ENCODE measurements around the gene GPR12. TPM values are rescaled to one million over a fixed set of nuclear protein-coding genes. Genes with fewer than 3 reads are reported as not detected.

The GPR12 gene
- total RNA-seq, 4 donors from 2014 or later = 3.9 to 16.6 (median 6.8) TPM

- TF ChIP-seq POLR2AphosphoS5 (IDR thresholded peaks at IDR 0.05) = no peak
- TF ChIP-seq CTCF (IDR thresholded peaks at IDR 0.05) = no peak
- no peak for TF ChIP-seq EP300 (IDR thresholded peaks at IDR 0.05)
- TF ChIP-seq POLR2A (IDR thresholded peaks at IDR 0.05) = no peak
- DNase-seq (ENCODE audit: low spot score in 2 of 2) = no peak
- Histone ChIP-seq H3K9me3 (no peaks in the 10 kb centered on the region), H3K36me3 (no peaks in the 10 kb centered on the region), H3K4me3 (no peak overlapping the region), H3K4me1 (peaks cover 15% of the 10 kb centered on the region), H3K27me3 (peaks cover 64% of the 10 kb centered on the region), H3K27ac (no peak overlapping the region)
- 81% methylated on average over 18 of the region's 18 CpGs for WGBS
Measured at GRCh38 chr13:26758496-26759157, 2.0 kb downstream of the GPR12 start.

GRCh38 chr13:26756961-26757360 is 3.6 kb downstream of the GPR12 start:
- Histone ChIP-seq H3K27me3 (peaks cover 53% of the 10 kb centered on the region), H3K9me3 (no peaks in the 10 kb centered on the region), H3K4me1 (peaks cover 15% of the 10 kb centered on the region), H3K4me3 (no peak overlapping the region), H3K27ac (no peak overlapping the region), H3K36me3 (no peaks in the 10 kb centered on the region)
- DNase-seq (ENCODE audit: low spot score in 2 of 2) = no peak
- TF ChIP-seq CTCF (IDR thresholded peaks at IDR 0.05) = no peak
- no peak for TF ChIP-seq EP300 (IDR thresholded peaks at IDR 0.05)
- TF ChIP-seq POLR2A (IDR thresholded peaks at IDR 0.05) = no peak
- TF ChIP-seq POLR2AphosphoS5 (IDR thresholded peaks at IDR 0.05) = no peak
- 48% methylated on average over 3 of the region's 3 CpGs for WGBS

- Histone ChIP-seq H3K27me3 (peaks cover 16% of the 10 kb centered on the region), H3K4me1 (no peaks in the 10 kb centered on the region), H3K9me3 (no peaks in the 10 kb centered on the region), H3K27ac (no peak overlapping the region), H3K36me3 (no peaks in the 10 kb centered on the region), H3K4me3 (no peak overlapping the region)
- TF ChIP-seq EP300 (IDR thresholded peaks at IDR 0.05) = no peak
- no peak for TF ChIP-seq POLR2AphosphoS5 (IDR thresholded peaks at IDR 0.05)
- no peak for TF ChIP-seq POLR2A (IDR thresholded peaks at IDR 0.05)
- no peak for TF ChIP-seq CTCF (IDR thresholded peaks at IDR 0.05)
- no peak for DNase-seq (ENCODE audit: low spot score in 2 of 2)
- WGBS = 72% methylated on average over 2 of the region's 2 CpGs
Measured at GRCh38 chr13:26752671-26753070, 7.9 kb downstream of the GPR12 start.

GRCh38 chr13:26749905-26750304 is 10.7 kb downstream of the GPR12 start:
- Histone ChIP-seq H3K4me1 (no peaks in the 10 kb centered on the region), H3K36me3 (no peaks in the 10 kb centered on the region), H3K27ac (no peak overlapping the region), H3K9me3 (no peaks in the 10 kb centered on the region), H3K27me3 (peaks cover 8% of the 10 kb centered on the region), H3K4me3 (no peak overlapping the region)
- DNase-seq (ENCODE audit: low spot score in 2 of 2) = no peak
- TF ChIP-seq POLR2AphosphoS5 (IDR thresholded peaks at IDR 0.05) (no peak), POLR2A (IDR thresholded peaks at IDR 0.05) (no peak), CTCF (IDR thresholded peaks at IDR 0.05) (no peak), EP300 (IDR thresholded peaks at IDR 0.05) (no peak)
- 91% methylated on average over 3 of the region's 3 CpGs for WGBS

- no peaks in the 10 kb centered on the region for H3K36me3 ChIP-seq
- no peaks in the 10 kb centered on the region for H3K4me1 ChIP-seq
- H3K9me3 ChIP-seq = no peaks in the 10 kb centered on the region
- no peak overlapping the region for H3K27ac ChIP-seq
- peaks cover 14% of the 10 kb centered on the region for H3K27me3 ChIP-seq
- 39% methylated on average over 6 of the region's 8 CpGs for WGBS
- H3K4me3 ChIP-seq = no peak overlapping the region
- TF ChIP-seq EP300 (IDR thresholded peaks at IDR 0.05) (no peak), POLR2AphosphoS5 (IDR thresholded peaks at IDR 0.05) (no peak), POLR2A (IDR thresholded peaks at IDR 0.05) (no peak), CTCF (IDR thresholded peaks at IDR 0.05) (no peak)
- DNase-seq (ENCODE audit: low spot score in 2 of 2) = no peak
Measured at GRCh38 chr13:26749285-26749684, 11.3 kb downstream of the GPR12 start.
